ENCODE results near the gene POLD3. TPM values are rescaled to one million over a fixed set of nuclear protein-coding genes. Genes with fewer than 3 reads are reported as not detected.

The POLD3 gene
- polyA plus RNA-seq, 1 donor from 2014 or later: 16.8 TPM

GRCh38 chr11:74566146-74566960, 26.0 kb upstream of the POLD3 start:
- Histone ChIP-seq H3K9ac (ENCODE audit: low read length) (no peak overlapping the region), H2AFZ (ENCODE audit: low read depth, low read length) (no peak overlapping the region), H3K4me2 (ENCODE audit: low read length) (no peak overlapping the region), H3K36me3 (ENCODE audit: insufficient read depth, low read length) (no peaks in the 10 kb centered on the region), H3K9me2 (ENCODE audit: insufficient read depth, low read length) (no peaks in the 10 kb centered on the region), H3K27me3 (ENCODE audit: insufficient read depth, low read depth, low read length) (no peaks in the 10 kb centered on the region), H3K79me2 (replicated peaks; ENCODE audit: insufficient read depth, low read length) (no peaks in the 10 kb centered on the region), H3K9me3 (ENCODE audit: low read length) (no peaks in the 10 kb centered on the region), H3F3A (ENCODE audit: insufficient read depth, low read length, poor library complexity, severe bottlenecking) (no peaks in the 10 kb centered on the region), H3K4me3 (ENCODE audit: low read length) (no peak overlapping the region), H4K20me1 (ENCODE audit: insufficient read depth) (no peaks in the 10 kb centered on the region), H3K27ac (ENCODE audit: low read length) (no peak overlapping the region)
- TF ChIP-seq REST (IDR thresholded peaks at IDR 0.05; ENCODE audit: borderline replicate concordance) (no peak), MXI1 (conservative IDR thresholded peaks at IDR 0.05; ENCODE audit: poor library complexity, severe bottlenecking) (no peak), CTCF (IDR thresholded peaks at IDR 0.05; ENCODE audit: poor library complexity, severe bottlenecking) (no peak), SMC3 (conservative IDR thresholded peaks at IDR 0.05; ENCODE audit: poor library complexity) (no peak), RAD21 (conservative IDR thresholded peaks at IDR 0.05) (no peak), EP300 (conservative IDR thresholded peaks at IDR 0.05; ENCODE audit: poor library complexity, severe bottlenecking) (no peak), EZH2 (IDR thresholded peaks at IDR 0.05; ENCODE audit: borderline replicate concordance, insufficient read depth, low read length, poor library complexity, severe bottlenecking) (no peak), POLR2AphosphoS5 (IDR thresholded peaks at IDR 0.05) (no peak), TAF1 (IDR thresholded peaks at IDR 0.05; ENCODE audit: low read depth) (no peak)

GRCh38 chr11:74568028-74568427, 24.4 kb upstream of the POLD3 start:
- Histone ChIP-seq H3K4me3 (ENCODE audit: low read length) (no peak overlapping the region), H2AFZ (ENCODE audit: low read depth, low read length) (no peak overlapping the region), H4K20me1 (ENCODE audit: insufficient read depth) (no peaks in the 10 kb centered on the region), H3K27me3 (ENCODE audit: insufficient read depth, low read depth, low read length) (no peaks in the 10 kb centered on the region), H3K36me3 (ENCODE audit: insufficient read depth, low read length) (no peaks in the 10 kb centered on the region), H3F3A (ENCODE audit: insufficient read depth, low read length, poor library complexity, severe bottlenecking) (no peaks in the 10 kb centered on the region), H3K9me2 (ENCODE audit: insufficient read depth, low read length) (no peaks in the 10 kb centered on the region), H3K9me3 (ENCODE audit: low read length) (no peaks in the 10 kb centered on the region), H3K4me2 (ENCODE audit: low read length) (no peak overlapping the region), H3K9ac (ENCODE audit: low read length) (no peak overlapping the region), H3K79me2 (replicated peaks; ENCODE audit: insufficient read depth, low read length) (no peaks in the 10 kb centered on the region), H3K27ac (ENCODE audit: low read length) (no peak overlapping the region)
- TF ChIP-seq EP300 (conservative IDR thresholded peaks at IDR 0.05; ENCODE audit: poor library complexity, severe bottlenecking) (no peak), REST (IDR thresholded peaks at IDR 0.05; ENCODE audit: borderline replicate concordance) (no peak), EZH2 (IDR thresholded peaks at IDR 0.05; ENCODE audit: borderline replicate concordance, insufficient read depth, low read length, poor library complexity, severe bottlenecking) (no peak), RAD21 (conservative IDR thresholded peaks at IDR 0.05) (no peak), POLR2AphosphoS5 (IDR thresholded peaks at IDR 0.05) (no peak)
